Astrocyte (in vitro differentiated cells and primary cell): Measurements from ENCODE around the gene DHRS2. TPM values are rescaled to one million over a fixed set of nuclear protein-coding genes. Genes with fewer than 3 reads are reported as not detected.
"Not testable (repeated sequence)": the region's sequence is repeated elsewhere in the genome, so short reads cannot be mapped to it uniquely, and the experiment has no call there.

Experiments used
- DNase-seq: peaks from one replicate; pipeline ENCODE4 v3.0.0-alpha.2; 2010; ENCODE audit warnings: low read depth
- FAIRE-seq: peaks from 2 replicates; lab custom pipeline; 2011; peaks lifted over from hg19 to GRCh38; lab: Jason Lieb, UNC
- H2AFZ ChIP-seq: 2 replicates; pipeline ENCODE4 v1.6.0; 2012; ENCODE audit warnings: low read depth, low read length, inconsistent platforms
- H3K27ac ChIP-seq: 2 replicates; pipeline ENCODE4 v1.5.1; 2011; ENCODE audit warnings: low read depth, low read length, inconsistent platforms
- H3K27me3 ChIP-seq: 2 replicates; pipeline ENCODE4 v1.6.0; 2011; ENCODE audit warnings: low read length, inconsistent platforms; ENCODE audit not compliant: insufficient read depth
- H3K36me3 ChIP-seq: 2 replicates; pipeline ENCODE4 v1.5.1; 2011; ENCODE audit warnings: low read length, inconsistent platforms; ENCODE audit not compliant: insufficient read depth
- H3K4me1 ChIP-seq: 2 replicates; pipeline ENCODE4 v1.5.1; 2011; ENCODE audit warnings: low read length, inconsistent platforms; ENCODE audit not compliant: insufficient read depth
- H3K4me2 ChIP-seq: 2 replicates; pipeline ENCODE4 v1.6.0; 2012; ENCODE audit warnings: low read length, inconsistent platforms
- H3K4me3 ChIP-seq: 2 replicates; pipeline ENCODE4 v1.5.1; 2011; ENCODE audit warnings: low read depth, mild to moderate bottlenecking, low read length, inconsistent platforms; ENCODE audit not compliant: insufficient read depth
- H3K79me2 ChIP-seq: 2 replicates; pipeline ENCODE4 v1.6.0; 2012; ENCODE audit warnings: mild to moderate bottlenecking, low read length, inconsistent platforms; ENCODE audit not compliant: insufficient read depth
- H3K9ac ChIP-seq: 2 replicates; pipeline ENCODE4 v1.6.0; 2012; ENCODE audit warnings: mild to moderate bottlenecking, low read length, inconsistent platforms
- H3K9me3 ChIP-seq: 2 replicates; pipeline ENCODE4 v1.5.1; 2012; ENCODE audit warnings: low read depth, mild to moderate bottlenecking, low read length, inconsistent platforms; ENCODE audit not compliant: insufficient read depth
- H4K20me1 ChIP-seq: 2 replicates; pipeline ENCODE4 v1.6.0; 2012; ENCODE audit warnings: low read length, inconsistent platforms; ENCODE audit not compliant: insufficient read depth
- H3K27ac Mint-ChIP-seq: one replicate; pipeline ENCODE4 v1.8.0; 2021; ENCODE audit warnings: mild to moderate bottlenecking, mixed read lengths; ENCODE audit not compliant: unreplicated experiment
- H3K27me3 Mint-ChIP-seq: one replicate; pipeline ENCODE4 v1.8.0; 2021; ENCODE audit warnings: low read depth, mixed read lengths; ENCODE audit not compliant: unreplicated experiment
- H3K36me3 Mint-ChIP-seq: one replicate; pipeline ENCODE4 v1.8.0; 2021; ENCODE audit warnings: low read depth, mixed read lengths; ENCODE audit not compliant: unreplicated experiment
- H3K4me1 Mint-ChIP-seq: one replicate; pipeline ENCODE4 v1.8.0; 2021; ENCODE audit warnings: low read depth, mixed read lengths; ENCODE audit not compliant: unreplicated experiment
- H3K4me3 Mint-ChIP-seq: one replicate; pipeline ENCODE4 v1.8.0; 2021; ENCODE audit warnings: mild to moderate bottlenecking, moderate library complexity, mixed read lengths; ENCODE audit not compliant: unreplicated experiment
- H3K9me3 Mint-ChIP-seq: one replicate; pipeline ENCODE4 v1.8.0; 2021; ENCODE audit warnings: mild to moderate bottlenecking, mixed read lengths; ENCODE audit not compliant: unreplicated experiment
- CTCF ChIP-seq: IDR thresholded peaks from 2 replicates; pipeline ENCODE4 v1.5.1; 2011; ENCODE audit warnings: low read depth, mild to moderate bottlenecking, inconsistent platforms, low read length, moderate library complexity; ENCODE audit not compliant: insufficient read depth
- EZH2 ChIP-seq: IDR thresholded peaks from 2 replicates; pipeline ENCODE4 v1.6.1; 2012; ENCODE audit warnings: mild to moderate bottlenecking, low read length, inconsistent platforms; ENCODE audit not compliant: insufficient read depth
- total RNA-seq: library from RNA; stranded (reverse); gene quantifications from 2 replicates; pipeline ENCODE4 v1.2.1, GENCODE V29; 2021

The DHRS2 gene
- total RNA-seq, 1 donor from 2014 or later, result 1.1 TPM

- no peak for FAIRE-seq
- Mint-ChIP-seq H3K27ac (no peak overlapping the region), H3K9me3 (peaks cover 6% of the 10 kb centered on the region), H3K4me1 (no peaks in the 10 kb centered on the region), H3K27me3 (peaks cover 5% of the 10 kb centered on the region), H3K4me3 (no peak overlapping the region), H3K36me3 (no peaks in the 10 kb centered on the region)
- no peaks in the 10 kb centered on the region for H3K4me1 ChIP-seq
- no peak overlapping the region for H3K27ac ChIP-seq
- TF ChIP-seq EZH2 (no peak), CTCF (no peak)
- H2AFZ ChIP-seq, result no peak overlapping the region
- H3K4me3 ChIP-seq, result no peak overlapping the region
- no peaks in the 10 kb centered on the region for H3K27me3 ChIP-seq
- no peaks in the 10 kb centered on the region for H3K9me3 ChIP-seq
- H3K4me2 ChIP-seq, result no peak overlapping the region
- no peaks in the 10 kb centered on the region for H3K36me3 ChIP-seq
- no peaks in the 10 kb centered on the region for H3K79me2 ChIP-seq
- no peaks in the 10 kb centered on the region for H4K20me1 ChIP-seq
- H3K9ac ChIP-seq, result no peak overlapping the region
- DNase-seq, result no peak
These were observed 39.7 kb downstream of the DHRS2 start for GRCh38 chr14:23675906-23676305.

GRCh38 chr14:23681337-23681736 is 45.2 kb downstream of the DHRS2 start:
- H3K4me3 Mint-ChIP-seq, result no peak overlapping the region
- Histone ChIP-seq H3K79me2 (no peaks in the 10 kb centered on the region), H2AFZ (no peak overlapping the region), H3K27me3 (no peaks in the 10 kb centered on the region), H3K36me3 (no peaks in the 10 kb centered on the region), H3K4me1 (no peaks in the 10 kb centered on the region), H3K4me2 (no peak overlapping the region), H3K9me3 (no peaks in the 10 kb centered on the region), H3K9ac (no peak overlapping the region), H3K4me3 (no peak overlapping the region), H4K20me1 (no peaks in the 10 kb centered on the region), H3K27ac (no peak overlapping the region)
- H3K36me3 Mint-ChIP-seq, result no peaks in the 10 kb centered on the region
- no peak for DNase-seq
- TF ChIP-seq CTCF, result no peak
- no peak for TF ChIP-seq EZH2
- no peaks in the 10 kb centered on the region for H3K27me3 Mint-ChIP-seq
- H3K4me1 Mint-ChIP-seq, result no peaks in the 10 kb centered on the region
- FAIRE-seq, result no peak
- no peak overlapping the region for H3K27ac Mint-ChIP-seq
- no peaks in the 10 kb centered on the region for H3K9me3 Mint-ChIP-seq

GRCh38 chr14:23689709-23690514 is 53.7 kb downstream of the DHRS2 start:
- not testable (repeated sequence) for FAIRE-seq, H3K27me3 ChIP-seq, H3K36me3 Mint-ChIP-seq, H3K36me3 ChIP-seq, H3K4me3 Mint-ChIP-seq, H3K27ac Mint-ChIP-seq, H3K4me2 ChIP-seq, H3K79me2 ChIP-seq, H3K9me3 ChIP-seq, H4K20me1 ChIP-seq, H3K27me3 Mint-ChIP-seq, H3K9me3 Mint-ChIP-seq, H3K4me3 ChIP-seq, H3K9ac ChIP-seq, H3K4me1 ChIP-seq, H3K27ac ChIP-seq, DNase-seq, H3K4me1 Mint-ChIP-seq, H2AFZ ChIP-seq
